Fibroblast of peridontal ligament (primary cell): Measurements from ENCODE around the gene PCTP.

ENCODE experiments used
- DNase-seq: peaks from one replicate; pipeline ENCODE4 v3.0.0-alpha.2; 2010; ENCODE audit errors: extremely low read depth

Gene PCTP

DNA sequence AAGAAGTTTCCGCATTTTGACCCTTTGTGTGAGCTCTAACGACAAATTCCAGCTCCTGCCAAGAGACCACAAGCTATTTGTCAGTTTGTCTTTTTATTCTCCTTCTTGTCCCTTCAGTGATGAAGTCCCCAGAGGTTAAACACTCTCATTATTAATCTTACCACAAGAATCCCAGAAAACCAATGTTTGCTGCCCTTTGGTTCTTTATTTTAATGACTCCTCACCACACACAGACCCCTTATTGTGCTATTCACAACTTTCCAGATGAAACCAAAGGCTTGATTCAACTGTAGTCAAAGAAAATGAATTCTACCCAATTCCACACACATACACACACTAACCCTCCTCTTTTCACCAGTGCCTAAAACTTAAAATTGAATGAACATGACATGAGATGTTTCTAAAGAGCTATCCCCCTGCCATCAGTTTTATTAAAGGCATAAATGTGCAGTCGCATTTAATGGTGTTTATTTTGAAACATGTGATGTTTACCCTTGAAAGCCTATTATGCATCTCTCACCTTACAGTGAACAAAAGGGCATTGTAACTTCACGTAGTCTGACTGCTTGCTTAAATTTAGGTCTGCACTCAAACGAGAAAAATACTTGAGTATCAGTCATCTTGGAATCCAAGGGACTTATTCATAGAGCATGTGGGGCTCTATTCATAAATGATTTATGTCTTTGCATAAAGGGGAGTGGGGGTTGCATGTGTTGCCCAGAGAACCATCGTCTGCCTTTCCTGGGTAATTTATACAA lies 44.1 kb downstream of the PCTP start:
- no peak for DNase-seq

DNA sequence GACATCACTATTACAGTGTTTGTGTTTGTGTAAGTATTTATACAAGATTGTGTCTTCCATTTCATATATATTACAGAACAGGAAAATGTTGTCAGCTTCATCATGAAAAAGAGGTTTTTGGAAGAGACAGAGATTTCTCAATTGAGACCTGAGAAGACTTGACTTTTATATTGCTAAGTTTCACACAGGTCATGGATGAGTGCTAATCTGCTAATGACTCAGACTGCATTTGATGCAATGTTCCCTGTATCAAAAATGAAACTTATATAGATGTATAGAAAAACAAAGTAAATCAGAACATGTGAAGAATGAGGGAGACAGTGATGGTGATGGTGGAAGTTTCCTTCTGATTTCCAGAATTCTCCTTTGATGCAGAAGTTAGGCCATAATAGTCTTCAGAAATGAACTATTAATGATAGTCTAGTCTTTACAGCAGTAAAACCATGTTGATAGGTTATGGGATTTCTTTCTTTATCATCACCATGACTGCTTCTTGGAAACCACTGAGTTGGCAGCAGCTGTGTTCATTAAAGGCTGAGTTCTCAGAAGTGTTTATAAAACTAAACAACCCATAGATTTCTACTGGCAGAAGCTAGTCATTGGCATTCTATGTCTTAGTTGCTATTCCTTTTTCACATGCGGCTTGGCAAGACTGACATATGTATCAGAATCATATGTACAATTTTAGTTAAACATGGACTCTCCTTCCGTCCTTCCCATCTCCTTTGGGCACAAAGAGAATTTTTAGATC lies 56.1 kb downstream of the PCTP start:
- no peak for DNase-seq

DNA sequence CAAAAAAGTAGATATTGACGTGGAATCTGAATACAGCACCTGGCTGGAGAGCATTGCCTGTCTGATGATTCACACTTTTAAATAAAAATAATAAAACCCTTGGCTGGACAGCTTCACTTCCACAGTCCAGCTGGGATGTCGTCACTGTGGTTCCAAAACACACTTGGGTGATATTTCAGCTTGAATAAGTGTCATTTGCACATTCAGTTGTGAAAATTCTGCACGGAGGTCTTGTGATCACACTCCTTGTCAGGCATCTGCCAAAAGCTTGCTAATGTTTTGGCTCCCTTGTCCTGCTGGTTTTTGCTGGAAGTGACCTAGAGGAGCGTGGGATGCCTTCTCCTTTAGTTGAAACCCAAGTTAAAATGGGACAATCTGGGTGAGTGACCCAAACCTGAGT lies 60.7 kb downstream of the PCTP start:
- no peak for DNase-seq

DNA sequence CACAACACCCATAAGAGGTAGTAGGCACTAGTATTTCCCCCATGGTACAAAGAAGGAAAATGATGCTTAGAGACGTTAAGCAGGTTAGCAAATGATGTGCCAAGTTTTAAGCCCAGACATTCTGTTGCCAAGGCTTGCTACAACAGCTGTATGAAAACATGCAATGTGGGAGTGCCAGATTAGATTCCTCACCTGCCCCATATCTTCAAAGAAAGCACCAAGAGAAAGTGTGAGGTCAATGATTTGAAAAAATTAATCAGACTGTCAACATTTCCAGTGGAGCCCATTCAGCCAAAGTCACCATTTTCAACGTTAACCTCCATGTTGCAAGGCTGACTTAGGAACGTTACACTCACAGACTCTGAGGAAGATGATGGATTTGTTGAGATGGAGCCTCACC lies 61.5 kb downstream of the PCTP start:
- no peak for DNase-seq

DNA sequence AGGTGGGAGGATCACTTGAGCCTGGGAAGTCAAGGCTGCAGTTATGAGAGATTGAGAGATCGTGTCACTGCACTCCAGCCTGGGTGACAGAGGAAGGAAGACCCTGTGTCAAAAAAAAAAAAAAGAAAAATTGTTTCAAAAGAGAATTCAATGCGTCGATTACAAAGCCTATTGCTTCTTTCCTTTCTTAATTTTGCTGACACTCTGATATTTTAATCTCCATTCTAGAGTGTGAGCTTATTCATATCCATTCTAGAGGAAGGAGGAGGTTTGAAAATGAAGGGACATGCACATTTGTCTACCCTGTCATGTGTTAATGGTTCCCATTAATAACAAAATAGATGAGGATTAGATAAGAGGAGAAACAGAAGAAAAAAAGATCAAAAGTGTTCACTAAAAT lies 63.1 kb downstream of the PCTP start:
- no peak for DNase-seq

DNA sequence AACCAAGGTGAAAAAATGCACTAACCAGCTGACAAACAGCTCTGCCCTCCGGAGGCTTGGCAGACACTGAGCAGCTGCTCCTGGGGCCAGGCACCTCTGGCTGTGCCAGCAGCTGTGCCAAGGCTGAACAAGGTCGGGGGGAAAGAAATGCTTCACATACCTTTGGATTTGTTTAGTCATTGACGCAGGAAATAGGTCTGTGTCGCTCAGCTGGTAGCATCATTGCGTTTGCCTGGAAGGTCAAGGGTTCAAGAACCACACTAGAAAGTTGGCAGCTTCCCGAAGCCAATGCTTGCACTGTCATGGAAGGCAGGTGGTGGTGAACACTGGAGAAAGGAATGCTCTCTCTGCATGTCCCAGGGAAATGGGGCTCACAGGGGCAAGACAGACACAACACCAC lies 63.5 kb downstream of the PCTP start:
- no peak for DNase-seq

DNA sequence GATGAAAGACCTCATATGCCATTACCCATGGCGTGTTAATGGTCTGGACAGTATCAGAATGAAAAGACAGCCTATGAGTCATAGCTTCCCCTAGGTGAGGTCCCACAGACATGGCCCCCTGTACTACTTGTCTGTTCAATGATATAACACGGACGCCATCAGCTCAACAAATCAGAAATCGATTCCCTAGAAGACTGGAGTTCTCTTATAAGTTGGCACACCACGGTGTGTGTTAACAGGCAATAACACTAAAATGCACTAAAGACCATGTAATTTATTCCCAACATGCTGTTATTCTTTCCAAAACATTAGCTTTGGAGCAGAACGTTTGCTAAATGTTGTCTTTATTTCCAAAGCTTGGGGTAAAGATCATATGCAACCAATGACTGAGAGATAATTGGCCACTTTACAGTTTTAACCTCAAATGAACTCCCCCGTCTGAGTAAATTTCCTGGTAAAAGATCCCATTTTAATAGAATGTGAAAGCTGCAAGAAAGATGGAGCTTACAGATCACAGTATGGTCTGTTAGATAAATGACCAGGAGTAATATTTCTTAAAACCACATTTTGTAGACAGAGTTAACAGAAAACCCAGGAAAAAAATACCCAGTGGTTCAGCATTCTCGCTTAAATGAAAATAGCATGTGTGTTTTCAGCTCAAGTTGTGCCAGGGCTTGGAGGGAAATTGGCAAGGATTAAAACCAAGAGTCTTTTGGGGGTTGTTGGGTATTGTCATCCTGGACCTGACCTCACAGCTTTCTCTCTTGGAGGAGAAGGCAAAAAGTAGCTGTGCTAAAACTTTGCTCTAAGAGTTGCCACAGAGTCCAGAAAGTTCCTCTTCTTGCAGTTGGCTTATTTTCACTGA lies 65.9 kb downstream of the PCTP start:
- DNase-seq = no peak

DNA sequence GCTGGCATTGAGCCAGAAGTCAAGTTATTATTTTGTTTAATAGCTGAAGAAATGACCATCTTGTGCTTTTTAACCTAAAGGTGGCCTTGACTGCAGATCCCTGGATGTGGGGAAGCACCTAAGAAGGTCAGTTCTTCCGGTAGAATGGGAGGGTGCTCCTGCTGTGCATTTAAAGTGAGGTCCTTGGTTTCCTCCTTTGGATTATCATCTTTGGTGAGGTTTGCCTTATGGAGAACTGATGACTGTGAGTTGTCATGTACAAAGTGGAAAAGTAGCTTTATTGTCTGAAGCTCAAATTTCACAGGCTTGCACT lies 66.5 kb downstream of the PCTP start:
- DNase-seq = no peak

DNA sequence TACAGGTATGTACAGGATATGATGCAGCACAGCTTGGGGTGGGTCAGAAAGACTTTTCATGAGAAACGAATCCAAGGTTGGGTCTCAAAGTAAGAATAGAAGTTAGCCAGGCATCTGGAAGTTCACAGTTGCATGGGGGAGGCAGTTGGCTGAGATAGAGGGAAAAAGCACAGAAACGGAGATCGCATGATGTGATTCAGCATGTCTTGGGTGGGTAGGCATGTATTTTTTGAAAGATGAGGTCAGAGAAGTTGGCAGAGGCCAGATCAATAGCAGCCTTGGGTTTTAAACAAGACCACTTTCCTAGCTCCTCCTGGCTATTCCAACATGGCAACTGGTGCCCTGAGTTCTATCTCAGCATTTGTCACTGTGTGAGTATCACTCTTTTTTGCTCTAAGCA lies 67.2 kb downstream of the PCTP start:
- no peak for DNase-seq

DNA sequence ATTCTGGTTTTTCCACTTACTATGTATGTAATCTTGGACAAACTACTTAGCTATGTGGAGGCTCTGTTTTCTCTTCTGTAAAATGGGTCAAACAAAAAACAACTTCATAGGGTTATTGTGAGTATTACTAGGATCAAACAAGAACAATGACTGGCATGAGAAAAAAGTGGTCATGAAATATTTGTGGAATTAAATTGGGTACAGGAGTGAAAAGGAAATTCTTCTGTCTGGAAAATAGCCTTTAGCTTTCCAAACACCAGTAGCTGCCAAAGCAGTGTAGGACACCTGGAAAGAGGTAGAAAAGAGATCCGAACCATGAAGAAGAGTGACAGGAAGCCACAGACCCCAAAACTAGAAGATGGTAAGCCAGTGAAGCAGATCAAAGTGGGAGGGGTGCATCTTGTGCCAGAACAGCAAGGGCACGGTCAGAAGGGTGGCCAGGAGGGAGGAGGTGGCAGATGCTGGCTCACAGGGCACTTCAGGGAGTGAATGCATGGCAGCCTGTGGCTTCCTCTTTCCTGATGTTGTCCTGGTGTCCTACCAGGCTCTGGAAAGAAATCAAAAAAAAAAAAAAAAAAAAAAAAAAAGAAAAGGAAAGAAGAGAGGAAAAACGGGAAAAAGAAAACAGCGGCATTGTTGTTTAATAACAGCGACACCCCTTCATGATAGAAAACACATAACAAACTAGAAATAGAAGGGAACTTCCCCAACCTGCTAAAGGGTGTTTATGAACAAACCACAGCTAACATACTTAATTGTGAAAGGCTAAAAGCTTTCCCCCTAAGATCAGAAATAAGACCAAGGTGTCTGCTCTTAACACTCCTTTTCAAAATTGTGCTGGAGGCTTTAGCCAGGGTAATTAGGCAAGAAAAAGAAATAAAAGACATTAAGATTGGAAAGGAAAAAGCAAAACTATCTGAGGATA lies 67.9 kb downstream of the PCTP start:
- DNase-seq = no peak

DNA sequence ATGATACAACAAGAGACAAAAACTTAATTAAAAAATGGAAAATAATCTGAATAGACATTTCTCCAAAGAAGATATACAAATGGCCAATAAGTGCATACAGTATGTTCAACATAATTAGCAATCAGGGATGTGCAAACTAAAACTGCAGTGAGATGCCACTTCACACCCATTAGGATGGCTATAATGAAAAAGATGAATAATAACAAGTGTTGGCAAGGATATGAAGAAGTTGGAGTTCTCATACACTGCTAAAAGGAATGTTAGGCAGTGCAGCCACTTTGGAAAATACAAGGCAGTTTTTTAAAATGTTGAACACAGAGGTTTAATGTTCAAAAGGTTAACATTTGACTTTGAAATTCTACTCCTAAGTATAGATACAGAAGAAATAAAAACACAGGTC lies 69.8 kb downstream of the PCTP start:
- DNase-seq = no peak

DNA sequence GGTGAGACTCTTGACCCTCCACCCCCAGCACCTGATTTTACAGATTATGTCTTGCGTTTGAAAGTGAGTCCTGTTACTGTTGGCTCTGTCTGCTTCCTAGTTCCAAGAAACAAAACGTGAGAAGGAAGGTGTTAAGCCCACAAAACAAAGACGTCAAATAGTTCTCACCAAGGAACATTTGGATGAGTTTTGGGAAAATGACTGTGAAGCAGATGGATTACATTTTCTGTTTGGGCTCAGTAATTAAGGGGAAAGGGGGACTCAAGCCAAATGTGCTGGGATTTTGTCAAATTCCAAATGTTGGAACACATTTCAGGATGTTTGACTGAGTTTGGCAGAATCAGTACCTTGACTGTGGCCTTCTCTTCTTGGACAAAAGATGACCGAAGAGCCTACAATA lies 71.2 kb downstream of the PCTP start:
- no peak for DNase-seq

DNA sequence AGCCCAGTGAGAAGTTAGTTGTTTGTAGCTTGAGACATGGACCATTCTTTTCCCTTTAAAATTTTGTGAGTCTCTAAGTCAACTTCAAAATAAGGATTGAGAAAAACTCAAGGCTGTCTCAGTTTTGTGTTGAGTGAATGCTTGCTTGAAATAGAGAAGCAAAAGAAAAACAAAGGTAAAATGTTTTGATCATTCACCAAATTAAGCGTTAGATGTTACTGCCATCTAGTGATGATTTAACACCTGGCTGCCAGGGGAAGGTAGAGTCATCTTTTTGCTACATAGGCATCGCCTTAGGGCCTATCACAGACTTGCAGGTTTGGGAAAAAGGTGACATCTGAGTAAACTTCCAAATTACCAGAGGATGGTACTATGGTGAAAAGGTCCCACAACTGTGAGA lies 74.4 kb downstream of the PCTP start:
- no peak for DNase-seq
